Stomach (tissue), 9 donors: ENCODE results near the gene USP24. TPM values are rescaled to one million over a fixed set of nuclear protein-coding genes. Genes with fewer than 3 reads are reported as not detected.
"Not testable (repeated sequence)": the region's sequence is repeated elsewhere in the genome, so short reads cannot be mapped to it uniquely, and the experiment has no call there.

ENCODE experiments used
- DNase-seq, 2 donors: peaks; one replicate each; pipeline versions ENCODE4 v3.0.0 to v3.0.0-alpha.2; 2013 to 2019
- H3K27ac ChIP-seq, 5 donors: fragments of 200-600 bp in 4 of 5; sonication (generic) in 4 of 5; one replicate each; pipeline ENCODE4 v1.5.1; 2013 to 2019; ENCODE audit warnings: mild to moderate bottlenecking in 1 of 5, moderate library complexity in 1 of 5
- H3K27me3 ChIP-seq, 3 donors: fragments of 200-600 bp; sonication (generic); one replicate each; pipeline ENCODE4 v1.5.1; 2017 to 2019; ENCODE audit warnings: mixed run types in 1 of 3
- H3K36me3 ChIP-seq, 4 donors: fragments of 200-600 bp; sonication (generic); 1 replicate in 3 of 4; 2 replicates in 1 of 4; pipeline ENCODE4 v1.5.1; 2016 to 2019
- H3K4me1 ChIP-seq, 4 donors: fragments of 200-600 bp; sonication (generic); one replicate each; pipeline ENCODE4 v1.5.1; 2016 to 2019
- H3K4me3 ChIP-seq, 4 donors: fragments of 200-600 bp; sonication (generic) in 3 of 4; one replicate each; pipeline ENCODE4 v1.5.1; 2016 to 2019; ENCODE audit warnings: mild to moderate bottlenecking in 1 of 4
- H3K9me3 ChIP-seq, 4 donors: fragments of 200-600 bp; sonication (generic); one replicate each; pipeline ENCODE4 v1.5.1; 2016 to 2019
- CTCF ChIP-seq, 7 experiments: fragments of 450-650 bp in 4 of 7; fragments of 200-600 bp in 3 of 7; sonication (generic) in 3 of 7; IDR thresholded peaks; one replicate each; pipeline ENCODE4 v1.5.1; 2016 to 2019; ENCODE audit warnings: antibody characterized with exemption in 7 of 7, control low read depth in 2 of 7, mild to moderate bottlenecking in 1 of 7
- EP300 ChIP-seq: sonication (generic); formaldehyde crosslinking; IDR thresholded peaks from one replicate; pipeline ENCODE4 v1.6.1; 2017; ENCODE audit warnings: antibody characterized with exemption
- POLR2A ChIP-seq, 4 donors: fragments of 450-650 bp; IDR thresholded peaks; one replicate each; pipeline ENCODE4 v1.6.1; 2016; ENCODE audit warnings: antibody characterized with exemption in 4 of 4, control low read depth in 2 of 4, mild to moderate bottlenecking in 1 of 4, moderate library complexity in 1 of 4
- POLR2AphosphoS5 ChIP-seq, 3 donors: sonication (generic); formaldehyde crosslinking; IDR thresholded peaks; one replicate each; pipeline ENCODE4 v1.6.1; 2016; ENCODE audit warnings: antibody characterized with exemption in 3 of 3
- WGBS, 5 donors: extraction: QIAGEN DNeasy Blood & Tissue Kit in 3 of 5; methylation state at CpG; one replicate each; pipeline versions ENCODE4 v1.1.5 to v1.1.7; 2013 to 2018; 5-methylcytosine and 5-hydroxymethylcytosine counted together
- intact Hi-C: fragments of 100-400 bp; cut with DNase I; formaldehyde crosslinking; loops from one replicate; pipeline ENCODE4 v1.15.1; 2023; ENCODE audit warnings: low total_unique reads
- polyA plus RNA-seq, 3 donors: library from polyadenylated mRNA; stranded (reverse); fragments of 200-250 nt; gene quantifications; one replicate each; pipeline ENCODE4 v1.2.3, GENCODE V29; 2013
- total RNA-seq, 5 donors: library from RNA; depleted of rRNA; stranded (reverse); fragments of >200 nt; gene quantifications; one replicate each; pipeline versions ENCODE4 v1.1.0 to v1.2.3, GENCODE V29; 2014 to 2016
- donor health status: healthy with polysubstance abuse.
- donor health status: Bipolar disorder and iron deficiency.
- donor health status: healthy.

The USP24 gene
- total and polyA plus RNA-seq, 8 donors: 5.5 to 114 (median 17.0) TPM

GRCh38 chr1:55196433-55197035, 18.6 kb downstream of the USP24 start:
- intact Hi-C loops: no loop called here

DNA sequence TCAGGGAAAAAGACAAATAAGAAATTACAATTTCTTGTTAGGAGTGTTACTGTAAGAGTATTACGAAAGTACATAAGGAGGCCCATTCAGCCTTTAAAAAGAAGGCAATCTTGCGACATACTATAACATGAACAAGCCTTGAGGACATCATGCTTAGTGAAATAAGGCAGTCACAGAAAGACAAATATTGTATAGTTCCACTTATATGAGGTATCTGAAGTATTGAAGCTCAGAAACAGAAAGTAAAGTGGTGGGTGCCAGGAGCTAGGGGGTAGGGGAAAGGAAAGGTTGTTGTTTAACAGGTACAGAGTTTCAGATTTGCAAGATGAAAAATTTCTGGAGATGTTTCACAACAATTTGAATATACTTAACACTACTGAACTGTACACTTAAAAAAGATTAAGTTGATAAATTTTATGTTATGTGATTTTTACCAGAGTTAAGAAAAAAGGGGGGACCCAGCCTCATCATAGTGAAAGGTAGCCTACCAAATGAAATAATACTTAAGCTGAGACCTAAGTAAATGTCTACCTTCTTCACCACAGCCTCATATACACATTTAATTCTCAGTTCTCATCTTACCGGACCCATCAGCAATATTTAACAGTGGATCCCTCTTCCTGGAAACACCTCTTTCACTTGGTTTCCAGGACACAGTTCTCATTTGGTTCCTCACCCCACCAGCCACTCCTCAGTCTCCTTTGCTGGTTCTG, 19.5 kb downstream of the USP24 start:
- no peaks in the 10 kb centered on the region for H3K9me3 ChIP-seq
- peaks cover 0 to 5% (median 0%) of the 10 kb centered on the region in 4 donors for H3K36me3 ChIP-seq
- 82 to 97% (median 91%) methylated on average over 3 of the region's 3 CpGs for WGBS, 5 donors
- intact Hi-C loops: no loop called here
- no peak for DNase-seq
- no peak for TF ChIP-seq POLR2A (IDR thresholded peaks at IDR 0.05)
- TF ChIP-seq CTCF (IDR thresholded peaks at IDR 0.05): no peak
- TF ChIP-seq EP300: no peak
- no peak for TF ChIP-seq POLR2AphosphoS5 (IDR thresholded peaks at IDR 0.05)
- H3K27me3 ChIP-seq: no peaks in the 10 kb centered on the region
- H3K27ac ChIP-seq: no peak overlapping the region
- no peak overlapping the region for H3K4me3 ChIP-seq
- peaks cover 16 to 72% (median 42%) of the 10 kb centered on the region in 4 donors for H3K4me1 ChIP-seq

More at GRCh38 chr1:55196433-55197035, 18.6 kb downstream of the USP24 start:
- peaks cover 0 to 5% (median 0%) of the 10 kb centered on the region in 4 donors for H3K36me3 ChIP-seq
- no peaks in the 10 kb centered on the region for H3K9me3 ChIP-seq
- H3K4me3 ChIP-seq: no peak overlapping the region
- no peak overlapping the region for H3K27ac ChIP-seq
- TF ChIP-seq POLR2AphosphoS5 (IDR thresholded peaks at IDR 0.05): no peak
- no peak for TF ChIP-seq POLR2A (IDR thresholded peaks at IDR 0.05)
- no peak for TF ChIP-seq CTCF (IDR thresholded peaks at IDR 0.05)
- peaks cover 16 to 70% (median 38%) of the 10 kb centered on the region in 4 donors for H3K4me1 ChIP-seq
- no peaks in the 10 kb centered on the region for H3K27me3 ChIP-seq
- 73 to 79% (median 79%) methylated on average over 5 of the region's 5 CpGs for WGBS, 5 donors
- no peak for DNase-seq

- peaks cover 0 to 5% (median 0%) of the 10 kb centered on the region in 4 donors for H3K36me3 ChIP-seq
- peaks cover 16 to 80% (median 46%) of the 10 kb centered on the region in 4 donors for H3K4me1 ChIP-seq
- H3K27me3 ChIP-seq: no peaks in the 10 kb centered on the region
- TF ChIP-seq POLR2A (IDR thresholded peaks at IDR 0.05) (no peak), EP300 (no peak), POLR2AphosphoS5 (IDR thresholded peaks at IDR 0.05) (no peak), CTCF (IDR thresholded peaks at IDR 0.05) (no peak)
- no peaks in the 10 kb centered on the region for H3K9me3 ChIP-seq
- DNase-seq: no peak
- H3K4me3 ChIP-seq: no peak overlapping the region
- H3K27ac ChIP-seq: no peak overlapping the region
- 78 to 88% (median 82%) methylated on average over 3 of the region's 3 CpGs for WGBS, 5 donors
- intact Hi-C loops: no loop called here
Observed at GRCh38 chr1:55194851-55195250, 20.3 kb downstream of the USP24 start.

DNA sequence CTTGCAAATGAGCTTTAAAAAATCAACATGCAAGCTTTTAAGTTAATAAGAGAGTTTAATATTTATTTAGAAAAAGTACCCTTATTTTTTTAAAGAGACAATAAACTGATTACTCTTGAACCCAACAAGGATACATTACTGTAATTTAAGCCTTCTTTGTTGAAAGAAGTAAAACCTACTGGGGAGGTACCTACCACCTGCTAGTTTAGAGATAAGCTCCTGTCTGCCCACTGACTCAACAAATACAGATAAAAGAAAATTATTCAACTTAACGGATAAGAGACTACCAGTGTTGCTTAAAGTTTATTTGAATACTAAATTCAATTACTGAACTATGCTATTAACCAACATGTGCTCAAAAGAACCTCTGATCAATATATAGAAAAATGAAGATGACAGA, 23.1 kb downstream of the USP24 start:
- TF ChIP-seq CTCF (IDR thresholded peaks at IDR 0.05) (no peak), EP300 (no peak), POLR2A (IDR thresholded peaks at IDR 0.05) (no peak), POLR2AphosphoS5 (IDR thresholded peaks at IDR 0.05) (no peak)
- no peak for DNase-seq
- Histone ChIP-seq H3K4me3 (no peak overlapping the region), H3K36me3 (peaks cover 0 to 5% (median 0%) of the 10 kb centered on the region in 4 donors), H3K27ac (no peak overlapping the region), H3K4me1 (peaks cover 16 to 78% (median 46%) of the 10 kb centered on the region in 4 donors), H3K9me3 (no peaks in the 10 kb centered on the region), H3K27me3 (no peaks in the 10 kb centered on the region)
- 35 to 58% (median 50%) methylated on average over 1 of the region's 1 CpG for WGBS, 5 donors
- intact Hi-C loops: no loop called here

- 66 to 77% (median 72%) methylated on average over 11 of the region's 11 CpGs for WGBS, 5 donors
Observed at GRCh38 chr1:55191219-55191952, 23.8 kb downstream of the USP24 start.

More at GRCh38 chr1:55191219-55191952, 23.8 kb downstream of the USP24 start:
- H3K9me3 ChIP-seq, H3K27ac ChIP-seq, H3K36me3 ChIP-seq, H3K4me3 ChIP-seq, intact Hi-C loops, H3K27me3 ChIP-seq: not testable (repeated sequence)
- peak in 1 of 2 donors; percentile 38 for DNase-seq
- H3K4me1 ChIP-seq: peaks cover 11 to 71% (median 40%) of the 10 kb centered on the region in 4 donors
